Panc1 (cell line): ENCODE measurements around the gene RIN2. TPM values are rescaled to one million over a fixed set of nuclear protein-coding genes. Genes with fewer than 3 reads are reported as not detected.

Experiments
- ATAC-seq: fragments of 200-7000 bp; cut with Tn5 transposase; 2 replicates; pipeline ENCODE4 v1.9.1; 2020; ENCODE audit warnings: mild to moderate bottlenecking, moderate library complexity
- BruUV-seq: library from RNA; stranded (reverse); fragments of 400-500 nt; replicated peaks from 2 replicates; lab custom pipeline; 2021; lab: Mats Ljungman, UMichigan
- CTCF ChIA-PET: fragments of 300-600 bp; sonication (Branson Sonifier 250); formaldehyde crosslinking; loops from one replicate; lab custom pipeline; 2022; ENCODE audit warnings: antibody characterized with exemption; lab: Charles Lee
- POLR2A ChIA-PET: fragments of 300-600 bp; sonication (Branson Sonifier 250); formaldehyde crosslinking; loops from one replicate; lab custom pipeline; 2022; ENCODE audit warnings: antibody characterized with exemption; lab: Charles Lee
- DNase-seq: peaks from one replicate; pipeline ENCODE4 v3.0.0-alpha.2; 2010; ENCODE audit warnings: low read depth, low spot score
- H3K27ac ChIP-seq: 2 replicates; pipeline ENCODE4 v1.5.1; 2011; ENCODE audit warnings: mild to moderate bottlenecking, low read length, inconsistent platforms
- H3K27me3 ChIP-seq: fragments of 200-500 bp; sonication (Bioruptor generic); 2 replicates; pipeline ENCODE4 v1.6.0; 2014; ENCODE audit warnings: low read length, inconsistent platforms; ENCODE audit not compliant: control insufficient read depth, insufficient read depth
- H3K36me3 ChIP-seq: fragments of 200-500 bp; sonication (Bioruptor generic); 2 replicates; pipeline ENCODE4 v1.5.1; 2014; ENCODE audit warnings: inconsistent platforms, mild to moderate bottlenecking, low read length, moderate library complexity; ENCODE audit not compliant: control insufficient read depth, insufficient read depth
- H3K4me1 ChIP-seq: 2 replicates; pipeline ENCODE4 v1.5.1; 2011; ENCODE audit warnings: inconsistent platforms, mild to moderate bottlenecking, low read length, moderate library complexity; ENCODE audit not compliant: control insufficient read depth, insufficient read depth
- H3K4me3 ChIP-seq, 2 experiments: 2 replicates each; pipeline ENCODE4 v1.5.1; 2011 to 2012; ENCODE audit warnings: low read depth in 2 of 2, low read length in 2 of 2, mild to moderate bottlenecking in 2 of 2, inconsistent platforms in 1 of 2, moderate library complexity in 1 of 2
- H3K9me3 ChIP-seq: fragments of 200-500 bp; sonication (Bioruptor generic); 2 replicates; pipeline ENCODE4 v1.5.1; 2014; ENCODE audit warnings: low read depth, mild to moderate bottlenecking, inconsistent platforms, low read length, moderate library complexity; ENCODE audit not compliant: control insufficient read depth, insufficient read depth
- POLR2AphosphoS5 ChIP-seq: IDR thresholded peaks from 2 replicates; pipeline ENCODE4 v1.6.1; 2012; ENCODE audit warnings: mild to moderate bottlenecking, low read depth, low read length, moderate library complexity
- SIN3A ChIP-seq: IDR thresholded peaks from 2 replicates; pipeline ENCODE4 v1.6.1; 2012; ENCODE audit warnings: low read depth, mild to moderate bottlenecking, low read length, moderate library complexity, borderline replicate concordance; ENCODE audit not compliant: insufficient read depth
- TCF7L2 ChIP-seq: IDR thresholded peaks from 2 replicates; pipeline ENCODE4 v1.6.1; 2011; ENCODE audit warnings: mild to moderate bottlenecking, low read depth, low read length, inconsistent platforms
- in situ Hi-C: cut with HindIII; loops from 2 replicates; pipeline ENCODE4 v1.10.0; 2016; ENCODE audit warnings: low sequenced_read_pairs, low pct_unique_long_range_greater_than_20kb
- intact Hi-C: fragments of 100-400 bp; cut with micrococcal nuclease; formaldehyde crosslinking; loops from one replicate; pipeline ENCODE4 v1.10.0; 2022; ENCODE audit not compliant: unreplicated experiment
- total RNA-seq: library from RNA; stranded (reverse); gene quantifications from one replicate; pipeline ENCODE4 v1.2.1, GENCODE V29; 2021; ENCODE audit not compliant: unreplicated experiment
- TF ChIP-seq, protein P1 (sequence below): fragments of 450-650 bp; IDR thresholded peaks from 2 replicates; pipeline ENCODE4 v1.5.1; 2017; ENCODE audit warnings: mild to moderate bottlenecking
- TF ChIP-seq, protein P2 (sequence below), 2 experiments: IDR thresholded peaks; 2 replicates each; pipeline ENCODE4 v1.6.1; 2011 to 2012; ENCODE audit warnings: low read depth in 2 of 2, control low read depth in 1 of 2, low read length in 1 of 2, mild to moderate bottlenecking in 1 of 2, moderate library complexity in 1 of 2; ENCODE audit not compliant: insufficient read depth in 1 of 2

RIN2 gene
- total RNA-seq, 1 experiment from 2014 or later: 25.0 TPM

DNA sequence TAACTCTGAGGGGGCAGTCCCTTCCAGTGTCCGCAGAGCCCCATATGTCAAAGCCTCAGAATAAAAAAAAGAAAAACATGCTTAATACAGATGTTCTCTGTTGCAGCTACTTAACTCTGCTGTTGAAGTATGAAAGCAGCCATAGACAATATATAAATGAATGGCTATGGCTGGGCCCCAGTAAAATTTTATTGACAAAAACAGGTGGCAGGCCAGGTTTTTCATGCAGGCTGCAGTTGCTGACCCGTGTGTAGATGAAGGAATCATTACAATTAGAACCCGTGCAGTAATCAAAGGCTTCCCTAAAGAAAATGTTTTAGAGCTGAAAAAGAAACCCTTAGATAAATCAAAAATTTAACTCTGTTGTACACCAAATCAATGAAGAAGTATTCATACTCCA lies 13.0 kb upstream of the RIN2 start:
- in situ Hi-C loops (no loop called here), intact Hi-C loops (no loop called here)
- TF ChIP-seq POLR2AphosphoS5 (no peak), TCF7L2 (no peak), SIN3A (no peak)
- TF ChIP-seq, protein P1, sequence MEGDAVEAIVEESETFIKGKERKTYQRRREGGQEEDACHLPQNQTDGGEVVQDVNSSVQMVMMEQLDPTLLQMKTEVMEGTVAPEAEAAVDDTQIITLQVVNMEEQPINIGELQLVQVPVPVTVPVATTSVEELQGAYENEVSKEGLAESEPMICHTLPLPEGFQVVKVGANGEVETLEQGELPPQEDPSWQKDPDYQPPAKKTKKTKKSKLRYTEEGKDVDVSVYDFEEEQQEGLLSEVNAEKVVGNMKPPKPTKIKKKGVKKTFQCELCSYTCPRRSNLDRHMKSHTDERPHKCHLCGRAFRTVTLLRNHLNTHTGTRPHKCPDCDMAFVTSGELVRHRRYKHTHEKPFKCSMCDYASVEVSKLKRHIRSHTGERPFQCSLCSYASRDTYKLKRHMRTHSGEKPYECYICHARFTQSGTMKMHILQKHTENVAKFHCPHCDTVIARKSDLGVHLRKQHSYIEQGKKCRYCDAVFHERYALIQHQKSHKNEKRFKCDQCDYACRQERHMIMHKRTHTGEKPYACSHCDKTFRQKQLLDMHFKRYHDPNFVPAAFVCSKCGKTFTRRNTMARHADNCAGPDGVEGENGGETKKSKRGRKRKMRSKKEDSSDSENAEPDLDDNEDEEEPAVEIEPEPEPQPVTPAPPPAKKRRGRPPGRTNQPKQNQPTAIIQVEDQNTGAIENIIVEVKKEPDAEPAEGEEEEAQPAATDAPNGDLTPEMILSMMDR: no peak
- TF ChIP-seq, protein P2, sequence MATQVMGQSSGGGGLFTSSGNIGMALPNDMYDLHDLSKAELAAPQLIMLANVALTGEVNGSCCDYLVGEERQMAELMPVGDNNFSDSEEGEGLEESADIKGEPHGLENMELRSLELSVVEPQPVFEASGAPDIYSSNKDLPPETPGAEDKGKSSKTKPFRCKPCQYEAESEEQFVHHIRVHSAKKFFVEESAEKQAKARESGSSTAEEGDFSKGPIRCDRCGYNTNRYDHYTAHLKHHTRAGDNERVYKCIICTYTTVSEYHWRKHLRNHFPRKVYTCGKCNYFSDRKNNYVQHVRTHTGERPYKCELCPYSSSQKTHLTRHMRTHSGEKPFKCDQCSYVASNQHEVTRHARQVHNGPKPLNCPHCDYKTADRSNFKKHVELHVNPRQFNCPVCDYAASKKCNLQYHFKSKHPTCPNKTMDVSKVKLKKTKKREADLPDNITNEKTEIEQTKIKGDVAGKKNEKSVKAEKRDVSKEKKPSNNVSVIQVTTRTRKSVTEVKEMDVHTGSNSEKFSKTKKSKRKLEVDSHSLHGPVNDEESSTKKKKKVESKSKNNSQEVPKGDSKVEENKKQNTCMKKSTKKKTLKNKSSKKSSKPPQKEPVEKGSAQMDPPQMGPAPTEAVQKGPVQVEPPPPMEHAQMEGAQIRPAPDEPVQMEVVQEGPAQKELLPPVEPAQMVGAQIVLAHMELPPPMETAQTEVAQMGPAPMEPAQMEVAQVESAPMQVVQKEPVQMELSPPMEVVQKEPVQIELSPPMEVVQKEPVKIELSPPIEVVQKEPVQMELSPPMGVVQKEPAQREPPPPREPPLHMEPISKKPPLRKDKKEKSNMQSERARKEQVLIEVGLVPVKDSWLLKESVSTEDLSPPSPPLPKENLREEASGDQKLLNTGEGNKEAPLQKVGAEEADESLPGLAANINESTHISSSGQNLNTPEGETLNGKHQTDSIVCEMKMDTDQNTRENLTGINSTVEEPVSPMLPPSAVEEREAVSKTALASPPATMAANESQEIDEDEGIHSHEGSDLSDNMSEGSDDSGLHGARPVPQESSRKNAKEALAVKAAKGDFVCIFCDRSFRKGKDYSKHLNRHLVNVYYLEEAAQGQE (IDR thresholded peaks at IDR 0.05; ENCODE audit: insufficient read depth in 1 of 2, low read depth in 2 of 2, low read length in 1 of 2): no peak

DNA sequence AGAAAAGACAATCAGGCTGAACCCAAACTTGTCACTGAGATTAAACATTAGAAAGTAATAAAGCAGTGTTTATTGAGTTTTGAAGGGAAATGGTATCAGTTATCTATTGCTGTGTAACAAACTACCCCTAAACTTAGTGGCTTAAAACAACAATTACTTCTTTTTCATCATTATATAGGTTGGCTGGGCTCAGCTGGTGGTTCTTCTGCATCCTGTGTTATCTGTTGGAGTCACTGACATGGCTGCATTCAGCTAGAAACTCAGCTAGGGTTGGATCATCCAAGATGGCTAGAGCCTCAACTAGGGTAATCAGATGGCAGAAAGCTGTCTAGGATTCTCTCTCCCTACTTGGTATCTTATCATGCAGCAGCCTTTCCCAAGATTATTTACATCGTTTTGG lies 12.5 kb upstream of the RIN2 start:
- no TSS peak for BruUV-seq
- no peak for TF ChIP-seq POLR2AphosphoS5
- TF ChIP-seq, protein P2 (IDR thresholded peaks at IDR 0.05; ENCODE audit: insufficient read depth in 1 of 2, low read depth in 2 of 2, low read length in 1 of 2): no peak
- no peak for TF ChIP-seq TCF7L2
- TF ChIP-seq, protein P1: no peak
- TF ChIP-seq SIN3A: no peak
- DNase-seq (no peak), ATAC-seq (no peak)
- Histone ChIP-seq H3K27ac (no peak overlapping the region), H3K4me1 (no peaks in the 10 kb centered on the region), H3K36me3 (no peaks in the 10 kb centered on the region), H3K27me3 (no peaks in the 10 kb centered on the region), H3K4me3 (no peak overlapping the region), H3K9me3 (peaks cover 4% of the 10 kb centered on the region; the same call in 1 of the 2 replicates)
- intact Hi-C loops: no loop called here
- ChIA-PET CTCF (no interaction called here), POLR2A (no interaction called here)
- in situ Hi-C loops: no loop called here

More for the DNA sequence above, 13.0 kb upstream of the RIN2 start:
- H3K27ac ChIP-seq: no peak overlapping the region
- no peaks in the 10 kb centered on the region for H3K27me3 ChIP-seq
- no peak for DNase-seq
- no peak overlapping the region for H3K4me3 ChIP-seq
- H3K9me3 ChIP-seq: peaks cover 4% of the 10 kb centered on the region; the same call in 1 of the 2 replicates
- POLR2A ChIA-PET: no interaction called here
- CTCF ChIA-PET: no interaction called here
- no peaks in the 10 kb centered on the region for H3K36me3 ChIP-seq
- BruUV-seq: no TSS peak
- no peak for ATAC-seq
- no peaks in the 10 kb centered on the region for H3K4me1 ChIP-seq
